Suppressor macrophage (primary cell): ENCODE results near the gene PCED1A.

Experiments
- DNase-seq, 4 experiments: peaks; one replicate each; pipeline ENCODE4 v3.0.0-alpha.2; 2020 to 2022
- total RNA-seq, 17 experiments: gene quantifications; one replicate each; lab custom pipeline; 2026; ENCODE audit warnings: mixed read lengths in 6 of 17, inconsistent platforms in 3 of 17; lab: John Stamatoyannopoulos, UW

The PCED1A gene, protein sequence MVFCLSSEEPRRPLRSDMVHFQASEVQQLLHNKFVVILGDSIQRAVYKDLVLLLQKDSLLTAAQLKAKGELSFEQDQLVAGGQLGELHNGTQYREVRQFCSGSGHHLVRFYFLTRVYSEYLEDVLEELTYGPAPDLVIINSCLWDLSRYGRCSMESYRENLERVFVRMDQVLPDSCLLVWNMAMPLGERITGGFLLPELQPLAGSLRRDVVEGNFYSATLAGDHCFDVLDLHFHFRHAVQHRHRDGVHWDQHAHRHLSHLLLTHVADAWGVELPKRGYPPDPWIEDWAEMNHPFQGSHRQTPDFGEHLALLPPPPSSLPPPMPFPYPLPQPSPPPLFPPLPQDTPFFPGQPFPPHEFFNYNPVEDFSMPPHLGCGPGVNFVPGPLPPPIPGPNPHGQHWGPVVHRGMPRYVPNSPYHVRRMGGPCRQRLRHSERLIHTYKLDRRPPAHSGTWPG
- 9.8 to 22.7 (median 14.1) reads per million in 17 experiments for total RNA-seq

DNA sequence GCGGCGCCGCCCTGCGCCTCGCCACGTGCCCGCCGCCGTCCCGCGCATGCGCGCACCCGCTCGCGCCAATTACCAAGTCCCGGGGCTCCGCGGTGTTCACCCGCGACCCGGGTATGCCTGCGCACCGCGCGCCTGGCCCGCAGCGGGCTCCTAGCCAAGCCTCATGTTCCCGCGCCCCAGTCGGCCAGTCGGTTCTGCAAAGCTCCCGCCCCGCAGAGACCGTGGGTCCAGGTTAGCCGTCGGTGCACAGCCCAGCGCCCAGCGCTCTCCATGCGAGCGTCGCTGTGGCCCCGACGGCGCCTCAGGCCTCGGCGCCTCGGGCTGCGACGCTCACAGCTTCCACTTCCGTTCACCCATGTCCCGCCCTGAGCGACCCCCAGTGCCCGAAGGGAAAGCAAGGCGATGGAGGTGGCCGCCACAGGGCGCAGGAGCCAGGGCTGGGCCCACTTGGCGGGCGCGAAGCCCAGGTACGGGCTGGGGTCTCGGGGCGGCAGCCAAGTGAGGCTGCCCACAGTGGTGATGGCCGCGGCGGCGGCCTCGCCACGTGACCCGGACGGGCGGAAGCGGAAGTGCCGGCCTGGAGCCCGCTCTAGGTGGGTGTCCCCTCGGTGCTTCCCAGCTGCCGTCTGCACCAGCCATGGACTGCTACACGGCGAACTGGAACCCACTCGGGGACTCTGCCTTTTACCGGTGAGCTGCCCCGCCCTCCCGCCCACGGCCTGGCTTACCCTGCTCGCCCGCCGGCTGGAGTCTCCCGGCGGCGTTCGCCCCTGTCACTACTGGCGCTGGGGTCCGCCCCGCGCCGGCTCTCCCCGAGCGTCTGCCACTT, at the start of gene PCED1A, which contains the start of gene VPS16:
TSS of gene PCED1A (minus strand) at position 518 of the 829 bp plus-strand sequence. CDS start 743 bp downstream, outside the sequence.
TSS of gene VPS16 (plus strand) at position 608 of the 829 bp plus-strand sequence. CDS start at position 638, 30 bp downstream.
- DNase-seq, result peak; percentile 91 to 96 (median 94)

DNA sequence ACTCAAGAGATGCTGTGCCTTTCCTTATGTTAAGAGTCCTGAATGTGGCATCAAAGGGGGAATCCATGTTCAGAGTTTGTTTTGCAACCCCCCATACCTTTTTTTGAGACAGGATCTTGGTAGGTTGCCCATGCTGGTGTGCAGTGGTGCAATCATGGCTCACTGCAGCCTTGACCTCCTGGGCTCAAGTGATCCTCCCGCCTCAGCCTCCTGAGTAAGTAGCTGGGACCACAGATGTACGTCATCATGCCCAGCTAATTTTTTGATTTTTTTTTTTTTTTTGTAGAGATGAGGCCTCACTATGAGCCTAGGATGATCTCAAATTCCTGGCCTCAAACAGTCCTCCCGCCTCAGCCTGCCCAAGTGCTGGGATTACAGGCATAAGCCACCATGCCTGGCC, 49.3 kb upstream of the PCED1A start:
- no peak for DNase-seq

DNA sequence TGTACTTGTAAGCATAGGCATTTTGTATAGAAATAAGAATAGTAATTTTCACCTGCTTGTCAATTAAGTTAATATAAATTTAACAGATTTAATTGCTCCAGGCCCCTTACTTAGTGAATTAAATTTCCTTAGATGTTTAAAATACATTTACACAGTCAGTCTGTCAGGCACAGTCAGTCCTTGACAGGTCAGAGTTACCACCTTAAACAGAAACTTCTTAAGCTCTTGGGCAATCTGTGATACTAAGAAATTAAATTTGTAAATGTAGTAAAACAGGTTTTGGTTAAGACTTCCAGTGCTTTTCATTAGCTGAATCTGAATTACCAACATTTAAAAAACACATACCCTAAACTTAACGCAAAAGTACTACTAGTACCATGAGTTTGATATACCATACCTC, 48.8 kb upstream of the PCED1A start:
- DNase-seq, result no peak

DNA sequence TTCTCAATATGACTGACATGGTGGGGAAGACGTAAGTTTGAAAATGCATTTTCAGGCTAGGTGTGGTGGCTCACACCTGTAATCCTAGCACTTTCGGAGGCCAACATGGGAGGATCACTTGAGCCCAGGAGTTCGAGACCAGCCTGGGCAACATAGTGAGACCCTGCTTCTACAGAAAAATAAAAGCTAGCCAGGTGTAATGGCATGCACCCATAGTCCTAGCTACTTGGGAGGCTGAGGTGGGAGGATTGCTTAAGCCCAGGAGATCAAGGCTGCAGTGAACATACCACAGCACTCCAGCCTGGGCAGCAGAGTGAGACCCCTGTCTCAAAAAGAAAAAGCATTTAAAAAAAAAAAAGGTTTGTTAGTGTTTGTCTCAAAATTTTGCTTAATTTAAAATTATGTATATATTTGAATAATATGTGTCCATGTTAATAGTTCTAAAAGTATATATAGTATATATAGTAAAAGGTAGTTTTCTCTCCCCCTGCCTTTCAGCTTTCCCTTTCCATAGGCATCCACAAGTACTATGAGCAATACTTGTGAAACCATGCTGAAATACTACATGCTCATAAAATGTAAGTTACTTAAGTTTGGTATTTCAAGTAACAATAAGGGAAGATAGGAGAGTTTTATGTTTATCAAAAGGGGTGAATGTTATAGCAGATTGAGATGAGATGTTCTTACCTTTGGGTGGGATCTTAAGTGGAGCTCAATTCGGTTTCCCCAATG, 47.9 kb upstream of the PCED1A start:
- DNase-seq, result peak in 2 of 4 experiments; percentile 49 to 50

DNA sequence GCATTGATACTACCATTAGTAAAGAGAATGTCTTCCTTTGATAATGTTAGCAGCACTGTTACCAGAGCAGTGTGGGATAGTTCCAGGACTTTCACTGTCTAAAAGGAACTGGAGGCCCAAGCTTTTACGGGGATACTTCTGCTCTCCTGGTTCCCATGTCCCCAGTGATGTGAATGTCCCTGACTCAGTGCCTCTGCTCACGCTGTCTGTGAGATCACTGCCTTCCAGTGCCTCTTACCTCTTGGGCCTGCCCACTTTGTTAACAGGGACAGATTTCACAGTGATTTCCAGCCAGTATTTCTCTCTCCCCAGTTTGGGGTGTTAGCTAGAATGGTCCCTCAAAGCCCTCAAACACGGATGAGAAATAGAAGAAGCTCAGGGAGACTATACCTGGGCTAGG, 47.3 kb upstream of the PCED1A start:
- DNase-seq, result peak; percentile 45 to 73 (median 63)

DNA sequence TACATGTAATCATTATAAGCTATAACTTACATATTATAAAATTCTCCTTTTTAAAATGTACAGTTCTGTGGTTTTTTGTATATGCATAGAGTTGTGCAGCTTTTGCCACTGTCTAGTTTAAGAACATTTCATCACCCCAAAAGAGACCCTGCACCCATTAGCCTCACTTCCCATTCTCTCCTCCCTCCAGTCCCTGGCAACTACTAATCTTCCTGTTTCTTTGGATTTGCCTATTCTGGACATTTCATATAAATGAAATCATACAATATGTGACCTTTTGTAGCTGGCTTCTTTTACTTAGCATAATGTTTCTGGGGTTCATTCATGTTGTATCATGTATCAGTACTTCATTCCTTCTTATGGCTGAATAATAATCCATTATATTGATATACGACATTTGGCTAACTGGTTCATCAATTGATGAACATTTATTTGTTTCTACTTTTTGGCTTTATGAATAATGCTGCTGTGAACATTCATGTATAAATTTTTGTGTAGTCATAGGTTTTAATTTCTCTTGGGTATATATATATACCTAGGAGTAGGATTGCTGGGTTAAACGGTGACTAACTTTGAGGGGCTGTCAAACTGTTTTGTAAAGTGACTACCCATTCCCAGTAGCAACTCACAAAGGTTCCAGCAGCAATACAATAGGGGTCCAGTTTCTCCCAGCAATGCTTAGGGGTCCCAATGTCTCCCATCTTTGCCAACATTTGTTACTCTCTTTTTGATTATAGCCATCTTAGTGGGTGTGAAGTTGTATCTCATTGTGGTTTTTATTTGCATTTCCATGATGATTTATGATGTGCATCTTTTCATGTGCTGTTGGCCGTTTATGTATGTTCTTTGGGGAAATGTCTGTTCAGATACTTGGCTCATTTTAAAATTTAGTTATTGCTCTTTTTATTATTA, 43.5 kb upstream of the PCED1A start:
- peak in 3 of 4 experiments; percentile 41 to 61 (median 53) for DNase-seq

DNA sequence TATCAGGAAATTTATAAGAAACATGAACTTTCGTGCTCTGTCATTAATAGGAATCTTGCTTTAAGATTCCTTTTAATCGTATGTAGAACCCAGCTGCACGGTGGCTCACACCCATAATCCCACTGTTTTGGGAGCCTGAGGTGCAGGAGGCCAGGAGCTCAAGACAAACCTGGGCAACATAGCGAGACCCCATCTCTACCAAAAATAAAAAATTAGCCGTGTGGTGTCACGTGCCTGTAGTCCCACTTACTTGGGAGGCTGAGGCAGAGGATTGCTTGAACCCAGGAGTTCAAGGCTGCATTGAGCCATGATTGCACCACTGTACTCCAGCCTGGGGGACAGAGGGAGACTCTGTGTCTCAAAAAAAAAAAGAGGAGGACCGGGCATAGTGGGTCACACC, 40.2 kb upstream of the PCED1A start:
- no peak for DNase-seq

DNA sequence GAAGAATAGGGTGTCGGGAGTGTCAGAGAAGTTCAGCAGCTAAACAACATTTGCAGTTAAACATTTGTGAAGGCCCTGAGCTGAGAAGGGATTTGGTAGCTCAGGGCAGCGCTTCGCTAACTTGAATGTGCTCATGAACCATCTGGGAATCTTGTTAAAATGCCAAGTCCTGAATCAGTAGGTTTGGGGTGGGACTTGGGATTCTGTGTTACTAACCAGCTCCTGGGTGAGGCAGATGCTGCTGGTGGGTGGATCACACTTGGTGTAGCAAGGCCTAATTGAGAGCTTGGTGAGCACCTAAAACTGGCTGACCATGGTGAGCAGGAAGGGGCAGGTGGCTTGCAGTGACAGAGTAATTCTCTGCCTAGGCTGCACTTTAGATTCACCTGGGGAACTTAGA, 38.7 kb upstream of the PCED1A start:
- no peak for DNase-seq

DNA sequence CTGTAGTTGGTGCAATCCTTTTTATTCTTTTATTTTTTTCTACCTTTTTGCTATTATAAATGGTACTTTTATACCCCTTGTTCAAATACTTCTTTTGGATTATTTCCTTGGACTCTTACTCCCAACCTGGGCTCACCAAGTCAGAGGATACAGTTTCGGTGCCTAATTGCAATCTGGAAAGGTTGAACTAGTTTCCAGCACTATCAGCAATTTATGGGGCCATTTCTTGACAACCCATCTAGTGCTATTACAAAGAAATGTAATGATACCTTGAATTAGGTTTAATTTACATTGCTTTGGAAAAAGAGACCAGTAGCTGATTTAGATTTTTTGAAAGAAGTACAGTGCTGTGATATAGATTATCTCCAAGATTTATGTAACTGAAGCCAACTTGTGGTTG, 38.1 kb upstream of the PCED1A start:
- DNase-seq, result no peak

DNA sequence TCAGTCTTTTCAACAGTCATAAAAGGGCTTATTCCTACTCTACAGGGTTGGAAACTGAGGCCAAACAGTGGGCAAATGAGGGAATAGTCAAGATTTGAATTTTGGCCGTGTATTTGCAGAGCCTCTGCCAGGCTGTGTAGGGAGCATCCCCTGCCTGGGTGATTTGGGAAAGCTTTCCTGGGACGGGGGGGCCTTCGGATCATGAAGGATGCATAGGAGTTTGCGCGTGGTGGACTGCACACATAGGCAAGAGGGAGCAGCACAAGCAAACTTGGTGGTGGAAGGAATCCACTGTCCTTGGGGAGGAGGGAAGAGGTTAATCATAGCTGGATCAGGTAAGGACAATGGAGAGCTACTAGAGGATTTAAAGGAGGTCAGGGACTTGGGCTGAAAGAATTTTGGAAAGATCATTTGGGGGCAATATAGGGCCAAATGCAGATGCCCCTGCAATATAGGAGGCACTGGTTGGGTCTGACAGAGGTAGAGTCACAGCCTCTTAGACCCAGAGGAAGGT, 35.3 kb upstream of the PCED1A start:
- no peak for DNase-seq

DNA sequence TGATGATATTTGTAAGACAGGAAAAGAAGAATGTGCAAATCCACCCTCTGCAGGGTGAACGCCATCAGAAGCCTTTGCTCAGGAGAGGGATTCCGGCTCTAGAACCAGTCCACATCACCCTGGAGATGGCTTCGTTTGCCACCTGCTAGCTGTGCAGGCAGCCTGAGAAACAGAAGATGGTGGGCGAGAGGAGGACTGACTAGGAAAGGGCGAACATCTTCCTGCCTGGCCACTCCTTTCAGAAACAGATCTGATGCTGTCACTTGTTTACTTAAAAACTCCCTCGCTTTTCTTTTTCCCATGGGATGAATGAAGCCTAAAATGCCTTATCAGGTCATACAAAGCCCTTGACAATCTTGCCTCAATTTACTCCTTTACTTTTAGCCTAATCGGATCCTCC, 34.0 kb upstream of the PCED1A start:
- peak in 2 of 4 experiments; percentile 14 to 15 for DNase-seq

DNA sequence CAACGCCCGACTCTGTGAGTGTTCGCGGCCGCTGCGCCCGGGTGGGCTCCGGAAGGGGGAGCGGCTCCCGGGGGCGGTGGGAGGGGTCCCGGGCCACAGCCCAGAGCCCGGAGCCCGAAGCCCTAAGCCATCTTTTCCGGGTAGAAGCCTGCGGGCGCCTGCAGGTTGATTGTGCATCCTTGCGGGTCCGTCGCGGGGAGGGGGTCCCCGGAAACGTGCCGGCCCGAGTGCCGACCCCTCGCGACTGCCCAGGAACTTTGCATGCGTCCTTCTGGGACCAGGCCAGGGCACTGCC, 33.2 kb upstream of the PCED1A start:
- DNase-seq, result no peak

DNA sequence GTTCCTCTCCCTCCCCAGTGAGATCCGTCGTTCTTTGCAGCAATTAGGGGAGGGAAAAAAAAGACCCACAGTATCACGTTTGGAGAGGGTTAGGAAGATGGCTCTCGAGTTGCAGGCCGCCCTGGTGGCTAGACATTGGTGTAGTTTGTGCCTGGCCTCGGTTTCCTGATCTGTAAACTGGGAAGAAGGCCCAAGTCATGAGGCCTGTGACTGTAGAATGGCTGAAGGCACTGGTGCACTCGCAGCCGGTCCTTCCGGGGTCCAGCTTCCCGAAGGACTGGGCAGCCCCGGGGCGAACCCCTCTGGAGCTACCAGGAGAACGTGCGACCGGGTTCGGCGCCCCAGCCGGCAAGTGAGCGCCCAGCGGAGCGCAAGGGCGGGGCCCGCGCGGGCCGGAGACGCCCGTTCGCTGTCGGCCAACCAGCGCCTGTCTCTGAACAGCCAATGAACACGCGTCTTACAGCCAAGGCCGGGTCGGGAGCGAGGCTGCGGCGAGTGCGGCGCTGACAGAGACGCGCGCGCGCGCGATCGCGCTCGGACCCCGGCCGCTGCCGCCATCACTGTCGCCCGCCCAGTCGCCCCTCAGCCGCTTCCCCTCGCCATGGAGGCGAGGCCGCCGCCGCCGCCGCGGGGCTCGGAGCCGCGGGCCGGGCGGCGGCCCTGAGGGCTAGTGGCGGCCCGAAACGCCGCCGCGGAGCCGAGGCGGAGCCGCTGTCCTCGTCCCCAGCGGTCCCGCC, 32.7 kb upstream of the PCED1A start, which contains the start of gene PTPRA:
TSS of gene PTPRA (plus strand) at position 472 of the 737 bp plus-strand sequence. CDS start 90,797 bp downstream, outside the sequence.
- peak; percentile 93 to 97 (median 96) for DNase-seq

DNA sequence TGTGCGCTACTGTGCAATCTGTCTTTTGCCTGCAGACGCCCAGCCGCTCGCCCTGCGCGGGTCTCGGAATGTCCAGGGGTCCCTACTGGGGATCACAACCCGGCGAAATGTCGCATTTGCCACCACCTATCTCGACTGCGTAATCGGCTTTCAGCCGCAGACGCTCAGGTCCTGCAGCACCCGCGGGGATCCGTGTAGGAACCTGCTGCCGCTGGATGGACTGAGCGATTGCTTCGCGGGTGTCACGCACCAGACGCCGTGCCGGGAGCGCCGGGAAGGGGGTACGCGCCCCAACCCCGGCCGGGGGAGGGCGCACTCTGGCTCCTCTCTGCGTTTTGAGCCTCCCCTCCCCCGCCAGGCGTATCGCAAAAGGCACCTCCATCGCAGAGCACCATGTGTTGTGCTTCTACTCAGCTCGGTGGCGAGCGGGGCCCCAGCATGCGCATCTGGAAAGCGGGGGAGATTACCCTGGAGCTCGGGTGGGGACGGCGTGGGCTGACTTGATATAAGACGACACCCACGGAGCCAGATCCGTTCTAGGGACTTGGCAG, 32.1 kb upstream of the PCED1A start:
- DNase-seq, result peak; percentile 65 to 88 (median 72)

DNA sequence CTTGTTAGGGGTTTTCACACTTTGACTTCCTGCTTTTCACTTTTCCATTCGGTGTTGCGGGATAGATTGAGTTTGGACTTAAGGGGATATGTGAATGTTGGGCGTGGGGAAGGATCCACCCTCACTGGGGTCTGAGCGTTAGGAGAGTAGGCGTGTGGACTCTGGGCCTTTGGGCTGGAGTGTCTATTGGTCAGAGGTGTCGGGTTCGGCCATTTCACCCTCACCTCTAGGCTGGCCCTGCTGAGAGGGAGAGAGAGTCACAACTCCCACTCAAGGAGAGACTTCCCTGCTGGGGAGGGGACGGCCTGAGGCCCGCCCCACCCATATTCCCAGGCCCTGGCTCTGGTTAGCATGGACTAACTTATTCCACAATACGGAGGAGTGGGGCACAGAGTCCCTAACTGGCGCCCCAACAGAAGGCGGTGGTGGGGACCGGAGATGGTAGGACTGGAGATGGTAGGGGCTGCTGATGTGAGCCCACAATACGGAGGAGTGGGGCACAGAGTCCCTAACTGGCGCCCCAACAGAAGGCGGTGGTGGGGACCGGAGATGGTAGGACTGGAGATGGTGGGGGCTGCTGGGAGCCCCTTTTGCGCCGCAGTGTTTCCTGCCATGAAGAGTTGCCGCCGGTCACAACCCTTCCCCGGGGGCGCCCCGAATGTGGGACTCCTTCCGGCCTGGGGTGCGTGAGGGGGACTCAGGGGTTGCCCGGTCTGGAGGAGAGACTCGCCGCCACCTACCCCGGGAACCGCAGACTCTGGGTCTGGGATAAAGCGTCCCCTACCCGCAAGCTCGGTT, 31.4 kb upstream of the PCED1A start:
- no peak for DNase-seq

DNA sequence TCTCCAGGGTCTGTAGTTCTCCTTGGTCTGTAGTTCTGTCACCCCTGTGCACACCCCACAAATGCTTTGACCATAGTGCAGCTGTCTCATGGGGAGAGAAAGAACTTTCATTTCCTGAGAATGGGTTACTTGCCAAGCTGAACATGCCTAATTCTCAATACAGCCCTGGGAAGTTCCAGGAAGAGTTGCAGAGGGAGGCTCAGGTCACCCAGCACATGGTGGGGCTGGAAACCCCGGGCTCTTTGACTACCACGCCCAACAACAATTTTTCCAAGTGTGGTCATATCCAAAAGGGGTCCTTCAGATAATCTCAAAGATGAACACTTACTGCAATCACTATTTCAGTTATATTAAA, 30.6 kb upstream of the PCED1A start:
- DNase-seq, result no peak

DNA sequence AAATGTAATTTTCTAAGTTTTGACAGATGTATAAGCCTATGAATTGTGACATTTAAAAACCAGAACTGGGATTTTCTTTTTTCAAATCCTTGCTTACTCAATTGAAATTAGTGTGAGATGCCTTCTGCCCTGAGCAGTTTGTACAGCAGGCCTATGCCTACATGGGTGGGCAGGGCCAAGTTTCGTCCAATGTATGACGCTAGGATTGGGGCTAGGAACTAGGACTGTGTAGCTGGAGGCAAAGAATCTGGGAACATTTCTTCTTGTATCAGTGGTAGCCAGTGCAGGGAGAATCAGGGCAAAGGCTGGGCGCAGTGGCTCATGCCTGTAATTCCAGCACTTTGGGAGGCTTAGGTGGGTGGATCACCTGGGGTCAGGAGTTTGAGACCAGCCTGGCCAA, 28.9 kb upstream of the PCED1A start:
- no peak for DNase-seq

DNA sequence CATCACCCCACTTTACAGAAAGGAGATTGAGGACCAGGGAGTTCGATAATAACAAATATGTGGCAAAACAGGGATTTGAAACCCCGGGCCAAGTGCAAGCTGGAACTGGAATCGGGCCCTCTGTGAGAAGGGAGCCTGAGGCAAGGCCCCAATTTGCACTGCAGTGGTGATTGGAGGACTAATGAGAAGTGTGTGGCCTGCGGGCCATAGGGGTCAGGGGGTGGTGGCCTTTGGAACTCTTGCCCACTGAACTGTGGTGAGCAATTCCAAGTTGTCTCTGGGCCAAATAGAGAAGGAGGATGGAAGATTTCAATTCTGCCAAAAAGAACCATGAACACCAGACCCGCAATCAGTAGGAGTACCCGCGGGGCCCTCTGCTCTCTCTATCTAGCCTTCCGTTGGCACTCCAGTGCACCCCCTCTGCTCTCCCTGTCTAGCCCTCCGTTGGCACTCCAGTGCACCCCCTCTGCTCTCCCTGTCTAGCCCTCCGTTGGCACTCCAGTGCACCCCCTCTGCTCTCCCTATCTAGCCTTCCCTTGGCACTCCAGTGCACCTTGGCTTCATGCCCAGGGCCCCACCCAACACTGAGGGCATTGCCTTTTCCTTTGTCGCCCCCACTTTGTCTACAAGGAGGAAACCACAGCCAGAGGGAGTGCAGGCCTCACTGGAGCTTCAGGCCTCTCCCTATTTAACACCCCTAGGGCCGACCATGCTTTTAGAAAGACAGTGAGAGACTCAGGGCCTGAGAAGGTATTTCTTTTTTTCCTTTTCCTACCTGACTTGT, 26.8 kb upstream of the PCED1A start:
- peak in 1 of 4 experiments; percentile 20 for DNase-seq

DNA sequence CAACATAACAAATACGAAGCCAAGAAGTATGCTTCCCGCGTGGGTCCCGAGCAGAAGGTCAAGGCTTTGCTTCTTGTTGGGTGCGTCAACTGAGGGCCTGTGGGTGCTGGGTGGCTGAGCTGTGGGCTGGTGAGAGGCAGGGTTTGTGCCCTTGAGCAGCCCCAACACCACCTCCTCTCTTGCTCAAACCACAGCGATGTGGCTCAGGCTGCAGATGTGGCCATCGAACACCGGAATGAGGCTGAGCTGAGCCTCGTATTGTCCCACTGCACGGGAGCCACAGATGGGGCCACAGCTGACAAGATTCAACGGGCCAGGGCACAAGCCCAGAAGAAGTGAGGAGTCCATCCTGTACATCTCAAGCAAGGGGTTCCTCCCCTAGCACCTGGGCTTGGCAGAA, 25.8 kb upstream of the PCED1A start:
- DNase-seq, result no peak
